Medulla oblongata (tissue), 1 donor: ENCODE results near the gene ACOXL.
"Not testable (repeated sequence)": the region's sequence is repeated elsewhere in the genome, so short reads cannot be mapped to it uniquely, and the experiment has no call there.

Experiments used
- DNase-seq: peaks from one replicate; pipeline ENCODE4 v3.0.0-alpha.2; 2015; ENCODE audit errors: extremely low spot score

Gene ACOXL

GRCh38 chr2:110855841-110856240 is 123.5 kb downstream of the ACOXL start:
- not testable (repeated sequence) for DNase-seq

DNA sequence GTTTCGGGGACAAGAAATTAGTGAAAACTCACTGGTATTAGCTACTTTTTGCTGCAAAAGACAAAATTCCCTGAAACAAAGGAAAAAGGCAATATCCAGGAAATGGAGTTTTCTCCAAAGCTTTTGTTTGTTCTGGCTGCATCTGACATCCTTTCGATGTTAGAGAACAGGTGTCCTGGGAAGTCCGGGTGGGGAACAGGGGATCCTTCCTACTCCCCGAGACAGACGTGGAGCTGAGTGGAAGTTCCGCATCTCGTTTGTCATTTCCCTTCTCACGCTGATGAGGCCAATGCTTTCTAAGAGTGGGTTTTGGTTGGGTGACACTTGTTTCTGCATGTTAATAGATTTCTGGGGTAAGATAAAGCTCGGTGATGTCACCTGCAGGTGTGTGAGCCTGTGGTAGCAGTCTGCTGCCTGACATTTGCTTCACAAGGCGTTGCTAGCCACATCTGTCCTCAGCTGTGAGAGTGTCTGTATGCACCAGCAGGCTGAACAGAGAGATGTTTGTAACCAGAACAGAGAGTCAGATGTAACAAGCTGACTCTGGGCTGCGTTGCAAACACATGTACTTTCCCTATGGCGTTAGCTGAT is 125.9 kb downstream of the ACOXL start:
- peak; percentile 89 for DNase-seq

GRCh38 chr2:110858993-110859701 is 126.8 kb downstream of the ACOXL start:
- DNase-seq, result peak; percentile 44

DNA sequence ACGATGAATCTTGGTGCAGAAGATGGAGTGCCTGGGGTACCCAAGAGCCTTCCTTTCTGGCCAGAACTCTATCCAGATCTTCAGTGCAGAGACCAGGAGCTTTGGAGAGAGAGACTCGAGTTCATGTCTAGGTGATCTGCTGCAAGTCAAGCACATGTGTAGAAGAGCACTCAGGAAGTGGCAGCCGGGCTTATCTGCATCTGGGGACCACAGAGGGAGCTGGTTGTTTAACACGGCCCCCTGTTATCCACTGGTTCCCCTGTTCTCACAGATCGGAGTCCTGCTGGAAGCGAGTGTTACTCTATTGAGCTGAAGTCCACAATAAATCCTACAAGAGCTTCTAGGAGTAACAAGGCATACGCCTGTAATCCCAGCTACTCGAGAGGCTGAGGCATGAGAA is 128.3 kb downstream of the ACOXL start:
- DNase-seq, result no peak

GRCh38 chr2:110861616-110862260 is 129.4 kb downstream of the ACOXL start:
- no peak for DNase-seq

GRCh38 chr2:110863726-110864125 is 131.4 kb downstream of the ACOXL start:
- no peak for DNase-seq

- no peak for DNase-seq
Measured at GRCh38 chr2:110864176-110864575, 131.8 kb downstream of the ACOXL start.

DNA sequence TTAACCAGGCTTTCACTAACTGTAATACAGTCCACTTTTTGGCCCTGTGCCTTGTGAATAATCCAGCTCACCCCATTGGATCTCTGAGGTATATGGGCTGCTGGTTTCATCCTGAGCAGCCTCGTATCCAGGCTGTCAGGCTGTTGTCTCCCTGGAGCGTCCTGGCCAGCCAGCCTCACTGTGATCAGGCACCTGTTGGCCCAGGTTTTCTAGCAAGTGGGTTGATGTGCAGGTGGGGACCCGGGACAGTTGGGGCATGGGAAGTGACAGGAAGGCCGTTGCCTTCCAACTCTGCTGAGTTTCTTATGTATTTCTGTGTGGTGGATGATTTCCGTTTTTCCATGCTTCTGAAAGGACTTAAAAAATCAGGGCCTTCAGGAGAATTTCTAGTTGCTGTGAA is 132.4 kb downstream of the ACOXL start:
- no peak for DNase-seq

DNA sequence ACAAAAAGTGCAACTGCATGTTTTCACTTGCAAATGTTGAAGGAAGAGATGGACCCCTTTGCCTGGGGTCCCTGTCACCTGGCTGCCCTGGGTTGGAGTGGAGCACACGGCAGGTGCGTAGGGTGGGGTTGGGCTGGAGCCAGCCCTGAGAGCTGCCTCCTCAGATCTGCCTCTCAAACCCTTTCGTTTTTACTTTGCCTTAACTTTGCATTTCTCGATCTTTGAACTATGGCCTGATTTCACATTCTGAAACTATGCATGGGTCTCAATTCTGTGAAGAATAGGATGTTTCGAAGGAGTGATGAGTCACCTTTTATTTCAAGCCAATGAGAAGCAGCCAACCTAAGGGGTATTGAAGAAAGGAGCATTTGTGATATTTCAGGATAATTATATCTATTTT is 132.8 kb downstream of the ACOXL start:
- DNase-seq, result no peak

DNA sequence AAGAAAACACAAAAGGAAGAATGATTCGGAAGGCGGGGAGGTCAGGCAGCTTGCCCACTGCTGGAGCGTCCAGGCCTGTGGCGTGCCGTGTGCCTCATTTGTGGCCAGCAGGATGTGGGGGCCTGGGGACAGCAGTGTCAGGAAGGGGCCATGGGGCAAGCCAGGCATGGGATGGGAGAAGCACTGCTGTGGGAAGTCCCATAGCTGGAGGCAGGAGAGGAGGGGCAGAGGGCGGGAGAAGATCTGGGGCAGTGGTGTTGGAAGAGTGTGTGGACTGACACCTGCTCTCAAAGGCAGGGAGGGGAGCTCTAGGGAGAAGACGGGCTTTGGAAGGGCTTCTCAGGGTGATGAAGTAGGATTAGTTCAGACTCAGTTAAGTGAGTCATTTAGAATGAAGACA is 133.7 kb downstream of the ACOXL start:
- DNase-seq, result no peak

DNA sequence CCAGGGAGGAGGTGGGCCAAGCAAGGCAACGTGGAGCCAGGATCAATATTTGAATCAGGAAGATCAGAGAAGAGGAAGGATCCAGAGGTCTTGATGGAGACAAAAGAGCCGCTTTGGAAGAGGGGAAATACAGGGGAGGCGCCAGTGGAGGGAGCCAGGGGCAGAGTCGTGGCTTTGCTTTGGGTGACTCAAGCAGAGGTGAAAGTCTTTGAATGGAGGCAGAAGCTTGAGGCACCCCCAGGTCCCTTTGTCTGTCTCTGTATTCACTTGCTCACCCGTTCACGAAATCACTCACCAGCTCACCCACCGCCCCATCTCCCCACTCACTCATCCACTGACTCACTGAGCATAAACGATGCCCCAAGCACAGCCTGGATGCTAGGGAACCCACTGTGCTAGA is 134.1 kb downstream of the ACOXL start:
- DNase-seq, result no peak

DNA sequence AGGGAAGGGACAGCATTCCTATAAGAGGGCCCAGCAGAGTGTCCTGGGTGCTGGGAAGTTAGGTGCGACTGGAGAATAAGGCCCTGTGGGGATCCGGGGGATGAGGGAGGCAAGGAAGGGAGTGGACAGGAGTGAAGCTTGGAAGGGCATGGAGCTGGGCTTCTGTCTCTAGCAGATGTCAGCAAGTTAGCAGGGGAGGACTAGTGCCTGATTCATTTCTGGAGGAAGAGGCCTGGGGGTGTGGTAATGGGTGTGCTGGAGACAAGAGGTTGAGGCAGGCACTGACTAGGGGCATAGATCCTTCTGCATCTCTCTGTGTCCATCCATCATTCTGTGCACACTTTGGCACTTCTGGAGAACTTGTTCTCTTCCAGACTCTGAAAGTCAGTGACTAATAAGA is 134.7 kb downstream of the ACOXL start:
- no peak for DNase-seq

DNA sequence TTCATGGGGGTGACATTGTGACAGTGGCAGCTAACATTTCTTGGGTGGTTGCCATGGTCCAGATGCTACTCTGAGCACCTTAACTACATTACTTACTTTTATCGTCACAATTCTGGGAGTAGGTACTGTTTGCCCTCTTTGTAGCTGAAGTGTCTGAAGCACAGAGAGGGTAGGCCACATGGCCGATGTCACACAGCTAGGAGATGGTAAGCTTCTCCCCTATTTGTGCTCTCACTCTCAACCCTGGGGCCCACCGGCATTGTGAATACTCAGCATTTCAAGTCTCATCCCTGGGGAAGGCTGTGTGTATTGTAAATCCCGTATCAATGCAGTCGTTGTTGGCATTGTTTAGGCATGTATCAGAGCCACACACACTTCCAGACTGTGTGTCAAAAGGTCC is 136.6 kb downstream of the ACOXL start:
- DNase-seq, result no peak

GRCh38 chr2:110869472-110870446 is 137.4 kb downstream of the ACOXL start:
- DNase-seq, result no peak

- DNase-seq, result no peak
Measured at GRCh38 chr2:110870545-110870944, 138.2 kb downstream of the ACOXL start.

DNA sequence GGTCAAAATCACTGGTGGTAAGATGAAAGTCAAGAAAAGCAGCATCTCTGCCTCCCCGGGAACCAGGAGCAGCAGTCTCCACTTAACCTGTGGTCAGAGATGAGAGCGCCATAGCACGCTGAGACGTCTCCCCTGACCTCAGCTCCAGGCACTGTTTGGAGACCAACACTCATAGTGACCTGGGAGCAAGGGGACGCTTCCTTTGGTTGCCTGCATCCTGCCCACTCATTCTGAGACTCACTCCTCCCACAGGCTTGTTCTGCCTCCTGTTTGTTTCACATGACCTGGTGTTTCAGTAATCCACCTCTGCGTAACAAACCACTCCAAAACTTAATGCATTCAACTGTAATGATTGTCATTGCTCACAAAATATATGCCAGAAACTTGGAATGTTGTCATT is 139.3 kb downstream of the ACOXL start:
- DNase-seq, result no peak

DNA sequence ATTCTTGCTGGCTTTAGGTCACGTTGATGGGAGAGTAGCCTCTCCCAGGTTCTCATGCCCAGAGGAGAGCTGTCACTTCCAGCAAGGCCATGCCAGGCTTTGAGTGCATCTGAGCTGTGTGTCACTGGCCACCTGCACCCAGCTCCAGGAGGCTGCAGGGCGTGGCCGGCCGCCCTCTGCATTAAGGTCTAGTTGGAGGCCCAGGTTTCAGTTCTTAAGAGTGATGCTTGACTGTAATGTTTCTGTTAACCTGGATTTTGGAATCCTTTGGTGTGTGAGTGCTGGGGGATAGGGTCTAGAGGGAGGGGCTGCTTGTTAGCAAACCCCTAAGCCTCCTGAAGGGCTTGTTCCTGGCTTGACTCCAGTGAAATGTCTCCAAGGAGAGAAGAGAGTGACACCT is 140.1 kb downstream of the ACOXL start:
- no peak for DNase-seq

DNA sequence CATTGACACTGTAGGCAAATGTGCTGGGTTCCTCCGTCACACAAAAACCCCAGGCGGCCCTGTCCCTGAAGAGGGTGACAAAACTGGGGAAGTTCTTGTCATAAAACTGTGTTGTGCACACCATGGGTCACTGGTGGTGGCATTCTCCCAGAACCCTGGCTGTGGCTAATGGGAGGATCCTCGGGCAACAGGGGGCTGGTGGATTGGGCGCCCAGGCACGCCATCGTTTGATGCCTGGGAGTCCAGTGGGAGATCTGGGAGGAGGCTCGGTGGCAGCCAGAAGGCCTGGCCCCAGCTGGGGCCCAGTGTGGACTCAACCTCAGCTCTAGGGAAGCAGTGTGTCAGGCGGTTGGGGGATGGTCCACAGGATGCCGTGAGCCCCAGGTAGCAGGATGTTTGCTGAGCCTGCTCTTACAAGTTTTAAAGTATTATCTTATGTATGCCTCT is 140.7 kb downstream of the ACOXL start:
- no peak for DNase-seq

DNA sequence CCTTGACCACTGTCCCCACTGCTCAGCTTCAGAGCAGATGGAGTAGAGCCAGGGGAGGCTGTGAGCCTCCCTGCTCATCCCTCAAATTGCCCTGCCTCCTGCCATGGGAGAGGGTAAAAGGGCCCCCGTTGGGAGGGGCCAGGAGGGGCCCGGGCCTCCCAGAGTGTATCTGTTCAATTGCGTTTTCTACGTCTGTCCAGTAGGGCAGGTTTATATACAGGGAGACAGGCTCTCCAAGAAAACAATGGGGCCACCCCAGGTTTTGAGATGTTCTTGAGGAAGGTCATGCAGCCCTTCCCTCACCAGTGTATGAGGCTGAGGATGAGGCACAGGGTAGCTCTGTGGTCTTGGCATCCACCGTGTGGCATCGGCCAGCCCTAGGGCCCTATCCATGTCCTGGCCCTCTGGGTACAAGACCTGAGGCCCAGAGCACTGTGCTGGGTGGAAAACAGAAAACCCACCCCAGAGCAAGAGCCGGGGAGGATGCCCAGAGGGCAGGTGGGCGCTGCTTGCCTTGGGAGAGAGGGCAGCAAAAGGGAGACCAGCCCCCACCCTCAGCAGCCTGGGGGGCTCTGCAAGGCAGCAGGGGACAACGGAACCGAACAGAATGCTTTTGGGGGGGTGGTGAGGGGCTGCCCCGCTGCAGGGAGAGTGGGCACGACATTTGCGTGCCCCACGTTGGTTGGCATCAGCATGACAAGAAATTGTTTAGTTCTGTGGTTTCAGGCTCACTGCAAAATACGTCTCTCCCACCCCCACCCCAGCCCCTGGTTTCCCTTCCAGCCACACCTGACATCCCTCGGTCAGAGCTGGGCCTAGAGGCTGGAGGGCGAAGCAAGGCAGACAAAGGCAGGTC is 141.5 kb downstream of the ACOXL start:
- DNase-seq, result no peak

DNA sequence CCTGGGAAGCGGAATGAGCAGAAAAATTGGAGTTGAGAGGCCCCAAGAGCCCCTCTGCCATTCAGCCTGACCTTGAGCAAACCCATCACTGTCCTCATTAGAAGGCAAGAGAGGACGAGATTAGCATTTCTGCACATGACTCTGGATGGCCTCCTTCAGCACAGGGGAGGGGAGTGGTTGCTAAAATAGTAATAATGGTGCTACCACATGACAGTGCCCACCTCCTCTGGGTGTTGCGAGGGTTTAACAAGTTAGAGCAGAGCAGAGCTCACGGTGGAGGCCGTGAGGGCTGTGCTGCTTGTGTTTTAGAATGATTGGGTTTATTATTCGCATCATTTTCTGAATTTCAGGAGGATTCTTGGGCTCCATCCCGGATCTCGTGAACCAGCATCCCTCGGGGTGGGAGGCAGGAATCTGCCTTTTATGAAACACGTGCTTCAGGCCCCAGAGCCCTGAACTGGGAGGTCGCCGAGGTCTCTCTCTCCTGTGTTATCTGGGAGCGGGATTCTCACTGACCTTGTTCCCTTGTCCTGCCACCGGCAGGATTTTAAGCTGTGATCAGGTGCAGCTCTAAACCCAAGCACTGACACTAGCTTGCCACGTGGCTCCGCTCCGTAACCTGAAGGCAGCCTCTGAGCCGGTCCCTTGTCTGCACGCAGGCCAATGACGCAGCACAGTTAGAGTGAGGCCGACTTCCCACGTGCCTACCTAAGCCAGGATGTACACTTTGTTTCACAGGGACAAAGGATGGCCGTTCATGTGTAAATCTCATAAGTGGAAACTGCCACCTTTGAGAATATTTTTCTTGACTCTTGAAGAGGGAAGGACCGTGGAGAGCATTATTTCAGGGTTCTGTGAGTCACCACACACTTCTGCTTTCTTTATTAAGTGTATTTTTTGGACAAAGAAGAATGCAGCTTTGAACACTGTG is 142.3 kb downstream of the ACOXL start:
- DNase-seq, result no peak
